Caco-2 (cell line): ENCODE measurements around the gene PACS2. TPM values are rescaled to one million over a fixed set of nuclear protein-coding genes. Genes with fewer than 3 reads are reported as not detected.

Experiments
- BruUV-seq: library from RNA; stranded (reverse); fragments of 400-500 nt; replicated peaks from 2 replicates; lab custom pipeline; 2021; lab: Mats Ljungman, UMichigan
- CTCF ChIA-PET: fragments of 300-600 bp; sonication (Branson Sonifier 250); formaldehyde crosslinking; loops from one replicate; lab custom pipeline; 2022; ENCODE audit warnings: antibody characterized with exemption; lab: Charles Lee
- POLR2A ChIA-PET: fragments of 300-600 bp; sonication (Branson Sonifier 250); formaldehyde crosslinking; loops from one replicate; lab custom pipeline; 2022; ENCODE audit warnings: antibody characterized with exemption; lab: Charles Lee
- DNase-seq, 2 experiments: peaks; one replicate each; pipeline versions ENCODE4 v3.0.0 to v3.0.0-alpha.2; 2020 to 2022
- H3K27me3 ChIP-seq: replicated peaks from 2 replicates; pipeline ENCODE4 v1.6.0; 2011; ENCODE audit warnings: low read length; ENCODE audit not compliant: control insufficient read depth, insufficient read depth
- H3K36me3 ChIP-seq: 2 replicates; pipeline ENCODE4 v1.5.1; 2011; ENCODE audit warnings: low read length; ENCODE audit not compliant: control insufficient read depth, insufficient read depth
- H3K4me1 ChIP-seq: fragments of 250-450 bp; sonication (Bioruptor Pico); 2 replicates; pipeline ENCODE4 v1.5.1; 2020; ENCODE audit warnings: mild to moderate bottlenecking
- H3K4me3 ChIP-seq: 2 replicates; pipeline ENCODE4 v1.5.1; 2011; ENCODE audit warnings: low read depth, mild to moderate bottlenecking, control low read depth, low read length
- H3K9me3 ChIP-seq: fragments of 250-450 bp; sonication (Bioruptor Pico); 2 replicates; pipeline ENCODE4 v1.5.1; 2020; ENCODE audit warnings: mild to moderate bottlenecking, moderate library complexity
- H3K27ac Mint-ChIP-seq: one replicate; pipeline ENCODE4 v1.8.0; 2022; ENCODE audit warnings: mixed read lengths; ENCODE audit not compliant: unreplicated experiment
- H3K27me3 Mint-ChIP-seq: one replicate; pipeline ENCODE4 v1.8.0; 2022; ENCODE audit warnings: mixed read lengths; ENCODE audit not compliant: insufficient read depth, unreplicated experiment
- H3K36me3 Mint-ChIP-seq: one replicate; pipeline ENCODE4 v1.8.0; 2022; ENCODE audit warnings: mild to moderate bottlenecking, mixed read lengths; ENCODE audit not compliant: insufficient read depth, unreplicated experiment
- H3K4me1 Mint-ChIP-seq: one replicate; pipeline ENCODE4 v1.8.0; 2022; ENCODE audit warnings: low read depth, mixed read lengths; ENCODE audit not compliant: unreplicated experiment
- H3K4me3 Mint-ChIP-seq: one replicate; pipeline ENCODE4 v1.8.0; 2022; ENCODE audit warnings: mild to moderate bottlenecking, moderate library complexity, mixed read lengths; ENCODE audit not compliant: unreplicated experiment
- H3K9me3 Mint-ChIP-seq: one replicate; pipeline ENCODE4 v1.8.0; 2022; ENCODE audit warnings: mixed read lengths; ENCODE audit not compliant: unreplicated experiment
- intact Hi-C: fragments of 100-400 bp; cut with micrococcal nuclease; formaldehyde crosslinking; loops from one replicate; pipeline ENCODE4 v1.10.0; 2022; ENCODE audit not compliant: unreplicated experiment
- total RNA-seq: library from RNA; stranded (reverse); gene quantifications from 2 replicates; pipeline ENCODE4 v1.2.3, GENCODE V29; 2022
- TF ChIP-seq, protein P1 (sequence below), 2 experiments: fragments of 200-600 bp in 1 of 2; IDR thresholded peaks; 1 replicate in 1 of 2; 2 replicates in 1 of 2; pipeline versions ENCODE4 v1.5.1 to v1.8.0; 2011 to 2022; ENCODE audit warnings: antibody characterized with exemption in 1 of 2, control low read depth in 1 of 2, inconsistent platforms in 1 of 2, low read depth in 1 of 2, low read length in 1 of 2, mild to moderate bottlenecking in 1 of 2, moderate library complexity in 1 of 2; ENCODE audit not compliant: insufficient read depth in 1 of 2, severe bottlenecking in 1 of 2, unreplicated experiment in 1 of 2

PACS2 gene
- total RNA-seq, 1 experiment from 2014 or later: 58.1 TPM

DNA sequence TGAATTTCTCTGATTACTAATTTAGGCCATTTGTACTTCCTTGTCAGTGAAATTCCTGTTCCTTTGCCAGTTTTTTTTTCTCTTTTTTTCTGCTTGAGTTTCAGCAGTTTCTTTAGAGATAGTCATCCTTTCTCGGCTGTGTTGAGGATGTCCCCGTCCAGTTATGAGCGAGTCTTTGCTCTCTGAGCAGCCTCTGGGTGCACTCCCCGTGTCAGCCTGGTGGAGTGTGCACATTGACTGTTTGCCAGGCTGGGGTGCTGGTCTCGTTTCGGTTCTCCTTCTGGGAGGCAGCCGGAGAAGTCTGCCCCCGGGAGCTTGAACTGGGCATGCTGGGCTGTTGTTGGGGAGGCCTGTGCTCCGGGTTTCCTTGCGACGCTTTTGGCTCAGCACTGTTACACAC, 3.0 kb downstream of the PACS2 start:
- no peak overlapping the region for H3K27ac Mint-ChIP-seq

GRCh38 chr14:105322791-105323556, 8.4 kb downstream of the PACS2 start:
- ChIA-PET POLR2A (no interaction called here), CTCF (interaction anchor here (0.6 to 1.0 kb wide), 3 partner anchors 11 to 167 kb away, joined by 3 to 4 read pairs (median 3); no protein-coding TSS in a partner anchor)
- H3K27me3 ChIP-seq: no peaks in the 10 kb centered on the region
- no peak overlapping the region for H3K4me3 Mint-ChIP-seq
- H3K4me1 ChIP-seq: no peaks in the 10 kb centered on the region
- peaks cover 5% of the 10 kb centered on the region for H3K36me3 Mint-ChIP-seq
- TF ChIP-seq, protein P1, sequence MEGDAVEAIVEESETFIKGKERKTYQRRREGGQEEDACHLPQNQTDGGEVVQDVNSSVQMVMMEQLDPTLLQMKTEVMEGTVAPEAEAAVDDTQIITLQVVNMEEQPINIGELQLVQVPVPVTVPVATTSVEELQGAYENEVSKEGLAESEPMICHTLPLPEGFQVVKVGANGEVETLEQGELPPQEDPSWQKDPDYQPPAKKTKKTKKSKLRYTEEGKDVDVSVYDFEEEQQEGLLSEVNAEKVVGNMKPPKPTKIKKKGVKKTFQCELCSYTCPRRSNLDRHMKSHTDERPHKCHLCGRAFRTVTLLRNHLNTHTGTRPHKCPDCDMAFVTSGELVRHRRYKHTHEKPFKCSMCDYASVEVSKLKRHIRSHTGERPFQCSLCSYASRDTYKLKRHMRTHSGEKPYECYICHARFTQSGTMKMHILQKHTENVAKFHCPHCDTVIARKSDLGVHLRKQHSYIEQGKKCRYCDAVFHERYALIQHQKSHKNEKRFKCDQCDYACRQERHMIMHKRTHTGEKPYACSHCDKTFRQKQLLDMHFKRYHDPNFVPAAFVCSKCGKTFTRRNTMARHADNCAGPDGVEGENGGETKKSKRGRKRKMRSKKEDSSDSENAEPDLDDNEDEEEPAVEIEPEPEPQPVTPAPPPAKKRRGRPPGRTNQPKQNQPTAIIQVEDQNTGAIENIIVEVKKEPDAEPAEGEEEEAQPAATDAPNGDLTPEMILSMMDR (IDR thresholded peaks at IDR 0.05; ENCODE audit: insufficient read depth in 1 of 2, low read depth in 1 of 2, low read length in 1 of 2, severe bottlenecking in 1 of 2, unreplicated experiment in 1 of 2): no peak
- no peak for DNase-seq
- peaks cover 10% of the 10 kb centered on the region for H3K4me1 Mint-ChIP-seq
- H3K9me3 ChIP-seq: no peaks in the 10 kb centered on the region
- H3K4me3 ChIP-seq: no peak overlapping the region
- no TSS peak for BruUV-seq
- H3K27ac Mint-ChIP-seq: no peak overlapping the region
- H3K27me3 Mint-ChIP-seq: no peaks in the 10 kb centered on the region
- H3K36me3 ChIP-seq: no peaks in the 10 kb centered on the region; the same call in 1 of the 2 replicates
- no peaks in the 10 kb centered on the region for H3K9me3 Mint-ChIP-seq
- intact Hi-C loops: no loop called here

More for the DNA sequence above, 3.0 kb downstream of the PACS2 start:
- no peak for DNase-seq
- Histone ChIP-seq H3K9me3 (no peaks in the 10 kb centered on the region), H3K4me3 (no peak overlapping the region), H3K27me3 (no peaks in the 10 kb centered on the region), H3K36me3 (no peaks in the 10 kb centered on the region), H3K4me1 (no peaks in the 10 kb centered on the region; the same call in 1 of the 2 replicates)
- no peaks in the 10 kb centered on the region for H3K27me3 Mint-ChIP-seq
- CTCF ChIA-PET: no interaction called here
- no peaks in the 10 kb centered on the region for H3K9me3 Mint-ChIP-seq
- POLR2A ChIA-PET: no interaction called here
- no peak overlapping the region for H3K4me3 Mint-ChIP-seq
- no TSS peak for BruUV-seq
- intact Hi-C loops: no loop called here
- peaks cover 8% of the 10 kb centered on the region for H3K36me3 Mint-ChIP-seq
- H3K4me1 Mint-ChIP-seq: peaks cover 1% of the 10 kb centered on the region
- TF ChIP-seq, protein P1 (IDR thresholded peaks at IDR 0.05; ENCODE audit: insufficient read depth in 1 of 2, low read depth in 1 of 2, low read length in 1 of 2, severe bottlenecking in 1 of 2, unreplicated experiment in 1 of 2): no peak

GRCh38 chr14:105323663-105324062, 9.1 kb downstream of the PACS2 start:
- no peaks in the 10 kb centered on the region for H3K4me1 ChIP-seq
- POLR2A ChIA-PET: no interaction called here

More at GRCh38 chr14:105323663-105324062, 9.1 kb downstream of the PACS2 start:
- no TSS peak for BruUV-seq
- peaks cover 5% of the 10 kb centered on the region for H3K36me3 Mint-ChIP-seq
- no peak for DNase-seq
- H3K4me3 Mint-ChIP-seq: no peak overlapping the region
- Histone ChIP-seq H3K36me3 (no peaks in the 10 kb centered on the region; the same call in 1 of the 2 replicates), H3K4me3 (no peak overlapping the region), H3K27me3 (no peaks in the 10 kb centered on the region), H3K9me3 (no peaks in the 10 kb centered on the region)
- TF ChIP-seq, protein P1 (IDR thresholded peaks at IDR 0.05; ENCODE audit: insufficient read depth in 1 of 2, low read depth in 1 of 2, low read length in 1 of 2, severe bottlenecking in 1 of 2, unreplicated experiment in 1 of 2): no peak
- intact Hi-C loops: no loop called here
- no peaks in the 10 kb centered on the region for H3K27me3 Mint-ChIP-seq
- H3K9me3 Mint-ChIP-seq: no peaks in the 10 kb centered on the region
- CTCF ChIA-PET: interaction anchor here (1.0 kb wide), 1 partner anchor 11 kb away, joined by 4 read pairs; no protein-coding TSS in a partner anchor
- peaks cover 10% of the 10 kb centered on the region for H3K4me1 Mint-ChIP-seq
- no peak overlapping the region for H3K27ac Mint-ChIP-seq
